Neuronal stem cell (in vitro differentiated cells): ENCODE data around the gene DERL2.

Experiments used
- DNase-seq: peaks from one replicate; pipeline ENCODE4 v3.0.0-alpha.2; 2013; ENCODE audit warnings: low spot score
- H2AFZ ChIP-seq: one replicate; pipeline ENCODE4 v1.6.1; 2013; ENCODE audit warnings: mild to moderate bottlenecking, low read length, inconsistent platforms
- H2AK5ac ChIP-seq: 2 replicates; pipeline ENCODE4 v1.6.1; 2013; ENCODE audit warnings: low read depth, mild to moderate bottlenecking, inconsistent platforms, low read length, moderate library complexity, mixed read lengths
- H2BK120ac ChIP-seq: 2 replicates; pipeline ENCODE4 v1.6.1; 2013; ENCODE audit warnings: low read depth, mild to moderate bottlenecking, inconsistent platforms, low read length, moderate library complexity, mixed read lengths
- H2BK12ac ChIP-seq: one replicate; pipeline ENCODE4 v1.6.1; 2013; ENCODE audit warnings: low read length, inconsistent platforms
- H2BK15ac ChIP-seq: 2 replicates; pipeline ENCODE4 v1.6.1; 2013; ENCODE audit warnings: mild to moderate bottlenecking, low read length, inconsistent platforms, mixed read lengths
- H2BK5ac ChIP-seq: one replicate; pipeline ENCODE4 v1.6.1; 2013; ENCODE audit warnings: inconsistent platforms, mild to moderate bottlenecking, low read length, moderate library complexity
- H3K14ac ChIP-seq: one replicate; pipeline ENCODE4 v1.6.1; 2013; ENCODE audit warnings: low read length, inconsistent platforms
- H3K18ac ChIP-seq: 2 replicates; pipeline ENCODE4 v1.6.1; 2013; ENCODE audit warnings: low read length, inconsistent platforms
- H3K23ac ChIP-seq: 2 replicates; pipeline ENCODE4 v1.6.1; 2013; ENCODE audit warnings: low read depth, mild to moderate bottlenecking, mixed read lengths, low read length, inconsistent platforms; ENCODE audit not compliant: poor library complexity
- H3K27ac ChIP-seq: replicated peaks from 3 replicates; pipeline ENCODE4 v1.5.1; 2013; ENCODE audit warnings: low read length, inconsistent platforms
- H3K27me3 ChIP-seq, 3 experiments: 2 replicates each; pipeline ENCODE4 v1.6.1; 2013; ENCODE audit warnings: low read length in 3 of 3, mild to moderate bottlenecking in 2 of 3, inconsistent platforms in 1 of 3, low read depth in 1 of 3, mixed read lengths in 1 of 3, moderate library complexity in 1 of 3; ENCODE audit not compliant: control insufficient read depth in 3 of 3, insufficient read depth in 3 of 3
- H3K36me3 ChIP-seq, 2 donors: replicated peaks in 1 of 2; 2 replicates each; pipeline ENCODE4 v1.6.1; 2013; ENCODE audit warnings: low read length in 2 of 2; ENCODE audit not compliant: control insufficient read depth in 2 of 2, insufficient read depth in 2 of 2
- H3K4ac ChIP-seq: 2 replicates; pipeline ENCODE4 v1.6.1; 2013; ENCODE audit warnings: inconsistent platforms, mild to moderate bottlenecking, low read length, moderate library complexity
- H3K4me1 ChIP-seq, 2 donors: 1 replicate in 1 of 2; 2 replicates in 1 of 2; pipeline ENCODE4 v1.6.1; 2013; ENCODE audit warnings: low read length in 2 of 2, low read depth in 1 of 2; ENCODE audit not compliant: control insufficient read depth in 2 of 2, insufficient read depth in 1 of 2
- H3K4me2 ChIP-seq: one replicate; pipeline ENCODE4 v1.6.1; 2013; ENCODE audit warnings: mild to moderate bottlenecking, low read length, inconsistent platforms; ENCODE audit not compliant: insufficient read depth, poor library complexity, severe bottlenecking
- H3K4me3 ChIP-seq, 2 donors: 2 replicates each; pipeline ENCODE4 v1.5.1; 2013; ENCODE audit warnings: low read length in 2 of 2, mild to moderate bottlenecking in 2 of 2, inconsistent platforms in 1 of 2, moderate library complexity in 1 of 2
- H3K79me1 ChIP-seq: one replicate; pipeline ENCODE4 v1.6.1; 2013; ENCODE audit warnings: low read depth, mild to moderate bottlenecking, inconsistent platforms, low read length, moderate library complexity
- H3K9ac ChIP-seq: one replicate; pipeline ENCODE4 v1.6.1; 2013; ENCODE audit warnings: mild to moderate bottlenecking, low read depth, low read length, inconsistent platforms; ENCODE audit not compliant: poor library complexity
- H3K9me3 ChIP-seq, 2 donors: replicated peaks in 1 of 2; 2 replicates each; pipeline versions ENCODE3 to v1.6.1; 2013; ENCODE audit warnings: low read length in 2 of 2, mild to moderate bottlenecking in 2 of 2, inconsistent platforms in 1 of 2, low read depth in 1 of 2, mixed read lengths in 1 of 2, moderate library complexity in 1 of 2; ENCODE audit not compliant: control insufficient read depth in 2 of 2, insufficient read depth in 1 of 2
- H4K8ac ChIP-seq: one replicate; pipeline ENCODE4 v1.6.1; 2013; ENCODE audit warnings: low read depth, mild to moderate bottlenecking, inconsistent platforms, low read length, moderate library complexity
- H4K91ac ChIP-seq: one replicate; pipeline ENCODE4 v1.6.1; 2013; ENCODE audit warnings: low read length, low read depth, mild to moderate bottlenecking, inconsistent platforms; ENCODE audit not compliant: poor library complexity
- WGBS, 2 donors: extraction: QIAGEN DNeasy Blood & Tissue Kit; methylation state at CpG; one replicate each; pipeline ENCODE4 v1.1.7; 2013; ENCODE audit warnings: missing lambda C conversion rate in 2 of 2, mixed read lengths in 1 of 2; ENCODE audit not compliant: insufficient read length in 2 of 2, insufficient replicate concordance in 1 of 2; ENCODE audit errors: extremely low coverage in 2 of 2; 5-methylcytosine and 5-hydroxymethylcytosine counted together

The DERL2 gene

GRCh38 chr17:5446786-5447185 lies 39.2 kb downstream of the DERL2 start:
- Histone ChIP-seq H2BK15ac (no peak overlapping the region), H3K18ac (no peak overlapping the region), H2AK5ac (no peak overlapping the region), H2BK12ac (no peak overlapping the region), H3K4ac (no peak overlapping the region), H3K36me3 (peaks cover 46 to 95% of the 10 kb centered on the region in 2 donors), H3K4me2 (no peak overlapping the region), H3K14ac (no peak overlapping the region), H3K4me1 (no peaks in the 10 kb centered on the region), H4K91ac (no peak overlapping the region), H3K9me3 (no peaks in the 10 kb centered on the region), H3K27me3 (no peaks in the 10 kb centered on the region), H2BK5ac (no peak overlapping the region), H3K4me3 (no peak overlapping the region), H3K23ac (no peak overlapping the region), H3K9ac (no peak overlapping the region), H4K8ac (no peak overlapping the region), H2AFZ (no peak overlapping the region), H2BK120ac (no peak overlapping the region), H3K27ac (no peak overlapping the region), H3K79me1 (peaks cover 3% of the 10 kb centered on the region)
- no CpG with 5 or more reads among the region's 8 CpGs for WGBS, 2 donors
- no peak for DNase-seq

GRCh38 chr17:5444209-5444608 lies 41.8 kb downstream of the DERL2 start:
- no peak overlapping the region for H3K14ac ChIP-seq
- H2AFZ ChIP-seq = no peak overlapping the region
- peaks cover 1 to 3% of the 10 kb centered on the region in 2 donors for H3K4me1 ChIP-seq
- no CpG with 5 or more reads among the region's 22 CpGs for WGBS, 2 donors
- no peak overlapping the region for H3K4me2 ChIP-seq
- H3K4ac ChIP-seq = no peak overlapping the region
- peak overlapping the region; percentile 61 for H3K23ac ChIP-seq
- no peak overlapping the region for H2BK5ac ChIP-seq
- H3K27ac ChIP-seq = no peak overlapping the region
- H3K9me3 ChIP-seq = no peaks in the 10 kb centered on the region
- no peak overlapping the region for H2BK120ac ChIP-seq
- no peak overlapping the region for H2BK15ac ChIP-seq
- H3K27me3 ChIP-seq = no peaks in the 10 kb centered on the region
- peak overlapping the region; percentile 27 for H3K9ac ChIP-seq
- H4K91ac ChIP-seq = no peak overlapping the region
- no peak overlapping the region for H3K4me3 ChIP-seq
- H4K8ac ChIP-seq = no peak overlapping the region
- H3K36me3 ChIP-seq = peaks cover 38 to 90% of the 10 kb centered on the region in 2 donors
- no peak overlapping the region for H2BK12ac ChIP-seq
- peak overlapping the region; percentile 46 for H3K18ac ChIP-seq
- peaks cover 3% of the 10 kb centered on the region for H3K79me1 ChIP-seq
- H2AK5ac ChIP-seq = no peak overlapping the region
- no peak for DNase-seq

- Histone ChIP-seq H3K79me1 (peaks cover 3% of the 10 kb centered on the region), H4K8ac (no peak overlapping the region), H3K4me1 (peaks cover 1 to 3% of the 10 kb centered on the region in 2 donors), H3K27me3 (no peaks in the 10 kb centered on the region), H3K4me2 (no peak overlapping the region), H3K36me3 (peaks cover 36 to 86% of the 10 kb centered on the region in 2 donors), H2BK120ac (no peak overlapping the region), H3K9ac (no peak overlapping the region), H2BK12ac (no peak overlapping the region), H2AFZ (no peak overlapping the region), H3K9me3 (no peaks in the 10 kb centered on the region), H2BK15ac (no peak overlapping the region), H3K23ac (no peak overlapping the region), H2AK5ac (no peak overlapping the region), H2BK5ac (no peak overlapping the region), H3K27ac (no peak overlapping the region), H3K4me3 (no peak overlapping the region), H4K91ac (no peak overlapping the region), H3K4ac (no peak overlapping the region), H3K18ac (no peak overlapping the region), H3K14ac (no peak overlapping the region)
- WGBS, 2 donors = no CpG with 5 or more reads among the region's 6 CpGs
- DNase-seq = no peak
Measured at GRCh38 chr17:5443728-5444127, 42.2 kb downstream of the DERL2 start.

DNA sequence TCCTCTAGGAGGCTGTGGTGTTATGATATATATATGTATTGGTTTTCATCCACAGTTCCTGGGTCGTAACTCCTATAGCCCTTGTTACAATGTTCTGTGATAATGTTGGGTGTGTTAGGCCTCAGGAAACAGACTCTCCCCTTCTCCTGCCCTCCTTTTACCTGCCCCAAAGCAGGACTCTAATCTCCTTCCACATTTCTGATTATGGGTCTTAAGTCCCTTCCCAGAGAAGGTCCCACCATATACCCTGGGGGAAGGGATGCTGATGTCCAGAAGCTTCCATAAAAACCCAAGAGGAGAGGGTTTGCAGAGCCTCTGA lies 46.6 kb downstream of the DERL2 start:
- no peak overlapping the region for H3K4ac ChIP-seq
- peaks cover 1 to 8% of the 10 kb centered on the region in 2 donors for H3K4me1 ChIP-seq
- H3K36me3 ChIP-seq = peaks cover 29 to 77% of the 10 kb centered on the region in 2 donors
- no CpG with 5 or more reads among the region's 1 CpG for WGBS, 2 donors
- H3K4me3 ChIP-seq = peak overlapping the region in 1 of 2 donors; percentile 91
- no peak overlapping the region for H2BK12ac ChIP-seq
- no peak overlapping the region for H3K18ac ChIP-seq
- H3K9me3 ChIP-seq = no peaks in the 10 kb centered on the region
- peaks cover 6% of the 10 kb centered on the region for H3K79me1 ChIP-seq
- no peak for DNase-seq
- H2BK120ac ChIP-seq = no peak overlapping the region
- no peak overlapping the region for H3K27ac ChIP-seq
- no peaks in the 10 kb centered on the region for H3K27me3 ChIP-seq
- no peak overlapping the region for H4K8ac ChIP-seq
- no peak overlapping the region for H2BK5ac ChIP-seq
- no peak overlapping the region for H3K23ac ChIP-seq
- no peak overlapping the region for H2AK5ac ChIP-seq
- H2AFZ ChIP-seq = peak overlapping the region; percentile 89
- peak overlapping the region; percentile 51 for H3K9ac ChIP-seq
- no peak overlapping the region for H4K91ac ChIP-seq
- H3K14ac ChIP-seq = no peak overlapping the region
- no peak overlapping the region for H2BK15ac ChIP-seq
- no peak overlapping the region for H3K4me2 ChIP-seq
